Measurements from ENCODE around the gene WDCP. TPM values are rescaled to one million over a fixed set of nuclear protein-coding genes. Genes with fewer than 3 reads are reported as not detected.

Gene WDCP
- total RNA-seq, 2 donors from 2014 or later, result 6.3 to 7.2 TPM

GRCh38 chr2:24082787-24083566 lies 35.8 kb upstream of the WDCP start:
- Histone ChIP-seq H3K27ac (peak overlapping the region; percentile 91 to 93), H3K9me3 (no peaks in the 10 kb centered on the region), H3K4me3 (peak overlapping the region in 1 of 2 donors; percentile 59), H3K36me3 (no peaks in the 10 kb centered on the region), H3K4me1 (replicated peaks) (peaks cover 3% of the 10 kb centered on the region), H3K27me3 (replicated peaks; ENCODE audit: insufficient read depth) (no peaks in the 10 kb centered on the region)
- 81% methylated on average over 6 of the region's 8 CpGs for WGBS
- intact Hi-C loops (cut with DNase I), result loop anchor here (10.0 kb wide), 1 partner anchor 302 kb away; no protein-coding TSS in a partner anchor
- no peak for TF ChIP-seq CTCF (IDR thresholded peaks at IDR 0.05)
- TF ChIP-seq POLR2A (IDR thresholded peaks at IDR 0.05), result no peak
- no peak for TF ChIP-seq POLR2AphosphoS5 (IDR thresholded peaks at IDR 0.05)
- DNase-seq (ENCODE audit: low spot score), result no peak

GRCh38 chr2:24080701-24081100 lies 33.5 kb upstream of the WDCP start:
- no peak overlapping the region for H3K4me3 ChIP-seq
- H3K27me3 ChIP-seq (replicated peaks; ENCODE audit: insufficient read depth), result no peaks in the 10 kb centered on the region
- H3K9me3 ChIP-seq, result no peaks in the 10 kb centered on the region
- intact Hi-C loops (cut with DNase I), result loop anchor here (10.0 kb wide), 1 partner anchor 304 kb away; no protein-coding TSS in a partner anchor
- H3K4me1 ChIP-seq (replicated peaks), result peaks cover 3% of the 10 kb centered on the region
- H3K36me3 ChIP-seq, result no peaks in the 10 kb centered on the region
- 49% methylated on average over 2 of the region's 2 CpGs for WGBS
- TF ChIP-seq POLR2AphosphoS5 (IDR thresholded peaks at IDR 0.05) (no peak), POLR2A (IDR thresholded peaks at IDR 0.05) (no peak), CTCF (IDR thresholded peaks at IDR 0.05) (no peak)
- no peak overlapping the region for H3K27ac ChIP-seq
- no peak for DNase-seq (ENCODE audit: low spot score)

GRCh38 chr2:24077879-24078278 lies 30.7 kb upstream of the WDCP start:
- peak overlapping the region; percentile 53 to 55 for H3K4me3 ChIP-seq
- intact Hi-C loops (cut with DNase I), result loop anchor here (2.0 kb wide), 1 partner anchor 151 kb away; the partner anchor contains the start of gene ATAD2B
- no peaks in the 10 kb centered on the region for H3K9me3 ChIP-seq
- WGBS, result 34% methylated on average over 2 of the region's 2 CpGs
- DNase-seq (ENCODE audit: low spot score), result no peak
- H3K4me1 ChIP-seq (replicated peaks), result no peaks in the 10 kb centered on the region
- no peaks in the 10 kb centered on the region for H3K36me3 ChIP-seq
- H3K27me3 ChIP-seq (replicated peaks; ENCODE audit: insufficient read depth), result no peaks in the 10 kb centered on the region
- peak overlapping the region; percentile 98 for H3K27ac ChIP-seq
- TF ChIP-seq POLR2A (IDR thresholded peaks at IDR 0.05) (no peak), CTCF (IDR thresholded peaks at IDR 0.05) (no peak), POLR2AphosphoS5 (IDR thresholded peaks at IDR 0.05) (no peak)

GRCh38 chr2:24077535-24077877 lies 30.3 kb upstream of the WDCP start:
- no peak for DNase-seq (ENCODE audit: low spot score)
- Histone ChIP-seq H3K4me1 (replicated peaks) (no peaks in the 10 kb centered on the region), H3K27me3 (replicated peaks; ENCODE audit: insufficient read depth) (no peaks in the 10 kb centered on the region), H3K27ac (peak overlapping the region; percentile 98), H3K9me3 (no peaks in the 10 kb centered on the region), H3K36me3 (no peaks in the 10 kb centered on the region), H3K4me3 (peak overlapping the region; percentile 53 to 55)
- intact Hi-C loops (cut with DNase I), result loop anchor here (2.0 kb wide), 1 partner anchor 151 kb away; the partner anchor contains the start of gene ATAD2B
- WGBS, result under 1% methylated on average over 9 of the region's 9 CpGs
- TF ChIP-seq CTCF (IDR thresholded peaks at IDR 0.05) (no peak), POLR2A (IDR thresholded peaks at IDR 0.05) (no peak), POLR2AphosphoS5 (IDR thresholded peaks at IDR 0.05) (no peak)
